K562 (cell line): Measurements from ENCODE around the gene JSRP1. TPM values are rescaled to one million over a fixed set of nuclear protein-coding genes. Genes with fewer than 3 reads are reported as not detected.
A peak's percentile ranks its signal among the peaks of the same experiment; 100 is the strongest.

Source experiments
- FOXP1 ChIP-seq: sonication (generic); formaldehyde crosslinking; IDR thresholded peaks from 2 replicates; pipeline ENCODE4 v1.8.0; 2022; ENCODE audit warnings: mild to moderate bottlenecking, missing genetic modification reagents
- KDM4B ChIP-seq, 2 experiments: fragments of 450-650 bp in 1 of 2; sonication (generic) in 1 of 2; IDR thresholded peaks; 2 replicates each; pipeline ENCODE4 v1.6.1; 2016 to 2017; ENCODE audit warnings: borderline replicate concordance in 2 of 2, antibody characterized with exemption in 1 of 2, low read depth in 1 of 2, mild to moderate bottlenecking in 1 of 2
- PML ChIP-seq: IDR thresholded peaks from 2 replicates; pipeline ENCODE4 v1.6.1; 2012; ENCODE audit warnings: low read length, inconsistent platforms
- POLR2G ChIP-seq: fragments of 200-400 bp; formaldehyde crosslinking; IDR thresholded peaks from 2 replicates; pipeline ENCODE4 v1.6.1; 2017; ENCODE audit warnings: low read depth, mild to moderate bottlenecking, antibody characterized with exemption, low read length, moderate library complexity
- ZBTB26 ChIP-seq: fragments of 450-650 bp; formaldehyde crosslinking; IDR thresholded peaks from 2 replicates; pipeline ENCODE4 v1.4.0; 2022; ENCODE audit warnings: missing genetic modification characterization
- ZNF263 ChIP-seq: sonication (generic); formaldehyde crosslinking; IDR thresholded peaks from 2 replicates; pipeline ENCODE4 v1.8.0; 2022; ENCODE audit warnings: mild to moderate bottlenecking, missing genetic modification reagents, borderline replicate concordance
- ZNF57 ChIP-seq: fragments of 450-650 bp; formaldehyde crosslinking; IDR thresholded peaks from 2 replicates; pipeline ENCODE4 v1.4.0; 2020; ENCODE audit warnings: mild to moderate bottlenecking, moderate library complexity
- polyA plus RNA-seq, 8 experiments: library from polyadenylated mRNA; depleted of rRNA in 4 of 8; stranded (reverse) in 5 of 8; unstranded in 3 of 8; fragments of >200 nt; fragmentation: Nextera tagmentation in 2 of 8; fragmentation: Illumina TruSeq in 1 of 8; extraction: Ambion mirVana in 2 of 8; extraction: Trizol in 1 of 8; gene quantifications; 2 replicates each; pipeline versions ENCODE4 v1.2.1 to v1.2.3, GENCODE V29; 2011 to 2014; ENCODE audit warnings: inconsistent platforms in 1 of 8, missing spikeins in 1 of 8
- total RNA-seq, 7 experiments: library from RNA; depleted of rRNA in 6 of 7; stranded (reverse); fragments of >200 nt in 6 of 7; fragmentation: Illumina TruSeq in 2 of 7; extraction: Trizol in 2 of 7; gene quantifications; 2 replicates each; pipeline versions ENCODE4 v1.2.1 to v1.2.3, GENCODE V29; 2011 to 2021; ENCODE audit warnings: low replicate concordance in 1 of 7

JSRP1 gene
- total and polyA plus RNA-seq, 9 of the 15 experiments (the other 6 are each of a cell fraction or from before 2014, with no cell fraction given), result 0.08 to 1.2 (median 0.51) TPM; not detected in 4

- no peak for TF ChIP-seq ZBTB26 (CRISPR knock-in tag)
- peak; percentile 51; the same call in 1 of the 2 replicates for TF ChIP-seq POLR2G
- TF ChIP-seq FOXP1 (CRISPR knock-in tag), result no peak
- no peak for TF ChIP-seq ZNF57 (CRISPR knock-in tag)
- TF ChIP-seq ZNF263 (CRISPR knock-in tag), result no peak
- TF ChIP-seq KDM4B (IDR thresholded peaks at IDR 0.05; ENCODE audit: borderline replicate concordance in 2 of 2, low read depth in 1 of 2), result no peak
- peak; percentile 22; the same call in 1 of the 2 replicates for TF ChIP-seq PML
Observed at GRCh38 chr19:2232286-2233151, 23.7 kb downstream of the JSRP1 start (continued).
